NCI-H510A treated with DMSO at 0.1 percent for 48 hours (cell line): ENCODE data around the gene ZFYVE16.
"Not testable (repeated sequence)": the region's sequence is repeated elsewhere in the genome, so short reads cannot be mapped to it uniquely, and the experiment has no call there.

Source experiments
- DNase-seq: peaks from one replicate; lab custom pipeline; 2025; lab: John Stamatoyannopoulos, UW

ZFYVE16 gene

GRCh38 chr5:80411589-80412219 is 3.8 kb downstream of the ZFYVE16 start:
- DNase-seq = no peak

- DNase-seq = no peak
These were observed 6.2 kb downstream of the ZFYVE16 start for GRCh38 chr5:80414113-80414512.

GRCh38 chr5:80417973-80418372 is 10.1 kb downstream of the ZFYVE16 start:
- no peak for DNase-seq

- not testable (repeated sequence) for DNase-seq
These were observed 16.5 kb downstream of the ZFYVE16 start for GRCh38 chr5:80424365-80424764.

GRCh38 chr5:80435476-80435875 is 27.6 kb downstream of the ZFYVE16 start:
- no peak for DNase-seq

- no peak for DNase-seq
These were observed 29.5 kb downstream of the ZFYVE16 start for GRCh38 chr5:80437326-80437725.

GRCh38 chr5:80438739-80439138 is 30.9 kb downstream of the ZFYVE16 start:
- no peak for DNase-seq

- no peak for DNase-seq
These were observed 31.3 kb downstream of the ZFYVE16 start for GRCh38 chr5:80439213-80439612.

GRCh38 chr5:80442742-80443141 is 34.9 kb downstream of the ZFYVE16 start:
- DNase-seq = no peak

GRCh38 chr5:80453366-80453765 is 45.5 kb downstream of the ZFYVE16 start:
- DNase-seq = no peak

GRCh38 chr5:80463269-80463668 is 55.4 kb downstream of the ZFYVE16 start:
- no peak for DNase-seq

GRCh38 chr5:80466669-80467485 is 59.0 kb downstream of the ZFYVE16 start:
- no peak for DNase-seq

GRCh38 chr5:80468131-80468530 is 60.3 kb downstream of the ZFYVE16 start:
- no peak for DNase-seq

- not testable (repeated sequence) for DNase-seq
These were observed 62.8 kb downstream of the ZFYVE16 start for GRCh38 chr5:80470631-80471030.

GRCh38 chr5:80474929-80475328 is 67.1 kb downstream of the ZFYVE16 start:
- DNase-seq = no peak

GRCh38 chr5:80479713-80480112 is 71.8 kb downstream of the ZFYVE16 start:
- no peak for DNase-seq

GRCh38 chr5:80480354-80480753 is 72.5 kb downstream of the ZFYVE16 start:
- DNase-seq = no peak

GRCh38 chr5:80481019-80481893 is 73.4 kb downstream of the ZFYVE16 start:
- DNase-seq = peak; percentile 57

- DNase-seq = no peak
These were observed 74.7 kb downstream of the ZFYVE16 start for GRCh38 chr5:80482578-80482977.

GRCh38 chr5:80483636-80484232 is 75.9 kb downstream of the ZFYVE16 start:
- DNase-seq = no peak

GRCh38 chr5:80487444-80487828 is 79.6 kb downstream of the ZFYVE16 start:
- DNase-seq = no peak
